Measurements from ENCODE around the gene PPM1E. TPM values are rescaled to one million over a fixed set of nuclear protein-coding genes. Genes with fewer than 3 reads are reported as not detected.

The PPM1E gene
- total and polyA plus RNA-seq, 7 experiments from 2014 or later: 0.07 TPM; not detected in 6

DNA sequence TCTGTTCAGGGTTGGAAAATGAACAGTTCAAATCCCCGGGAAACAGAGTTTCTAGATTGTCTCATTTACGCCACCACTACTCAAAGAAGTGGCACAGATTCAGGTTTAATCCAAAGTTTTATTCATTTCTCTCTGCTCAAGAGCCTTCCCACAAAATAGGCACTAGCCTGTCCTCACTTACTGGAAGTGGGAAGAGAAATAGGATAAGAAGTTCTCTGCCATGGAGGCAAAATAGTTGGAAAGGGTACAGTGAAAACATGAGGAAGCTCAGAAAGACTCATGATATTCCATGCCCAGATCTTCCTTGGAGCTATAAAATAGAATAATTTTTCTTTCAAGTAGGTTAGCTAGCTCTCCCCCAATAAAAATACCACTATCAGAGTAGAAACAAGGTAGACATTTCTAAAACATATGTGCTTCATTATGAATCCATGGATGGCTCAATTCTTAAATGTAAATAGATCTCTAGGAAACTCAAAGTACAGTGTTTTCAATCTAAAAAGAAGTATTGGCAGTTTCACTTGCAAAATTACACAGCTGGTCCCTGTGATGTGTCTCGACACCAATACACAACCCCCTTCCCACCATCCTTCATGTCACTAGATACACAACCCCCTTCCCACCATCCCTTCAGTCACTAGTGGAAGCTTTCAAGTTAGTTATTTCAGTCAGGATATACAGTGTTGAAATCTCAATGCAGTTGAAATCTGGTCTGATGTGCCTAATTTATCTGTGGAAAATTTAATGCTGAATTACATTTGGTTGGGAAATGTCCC, 225.2 kb downstream of the PPM1E start:
- H3K4me3 Mint-ChIP-seq: no peak overlapping the region

DNA sequence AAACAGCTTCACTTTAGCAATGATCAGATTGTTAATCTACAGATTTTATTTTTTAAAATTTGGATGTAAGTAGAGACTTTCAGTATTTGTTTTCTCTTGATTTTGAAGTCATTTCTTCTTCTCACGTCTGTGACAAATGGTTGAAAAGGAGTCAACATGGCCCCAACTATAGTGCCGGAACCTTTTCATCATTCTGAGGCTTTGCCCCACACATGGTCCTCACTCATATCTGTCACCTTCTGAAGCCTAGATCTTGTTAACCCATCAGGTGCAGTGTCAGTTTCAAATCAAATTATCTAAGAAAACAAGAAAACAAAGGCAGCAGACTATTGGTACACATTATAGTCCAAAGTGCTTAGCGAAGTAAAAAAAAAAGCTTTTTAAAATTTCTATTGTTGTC, 227.0 kb downstream of the PPM1E start:
- ChIA-PET POLR2A (interaction anchor here (0.6 kb wide), 2 partner anchors 59 to 341 kb away, joined by 4 to 8 read pairs; no protein-coding TSS in a partner anchor), CTCF (no interaction called here)
- Mint-ChIP-seq H3K4me3 (no peak overlapping the region), H3K27me3 (no peaks in the 10 kb centered on the region), H3K4me1 (no peaks in the 10 kb centered on the region), H3K27ac (no peak overlapping the region), H3K36me3 (peaks cover 0 to 8% (median 1%) of the 10 kb centered on the region in 5 donors), H3K9me3 (no peaks in the 10 kb centered on the region)
- Histone ChIP-seq H3K36me3 (ENCODE audit: control insufficient read depth in 2 of 3, insufficient read depth in 3 of 3, low read length in 3 of 3) (no peaks in the 10 kb centered on the region), H3K4me1 (ENCODE audit: control insufficient read depth in 2 of 2, insufficient read depth in 2 of 2, low read length in 2 of 2) (no peaks in the 10 kb centered on the region), H3K27me3 (ENCODE audit: control insufficient read depth in 2 of 2, insufficient read depth in 2 of 2, low read length in 2 of 2) (no peaks in the 10 kb centered on the region), H3K27ac (ENCODE audit: low read depth, low read length) (no peak overlapping the region), H3K9me3 (ENCODE audit: control insufficient read depth in 2 of 3, low read length in 3 of 3) (no peaks in the 10 kb centered on the region), H3K4me3 (ENCODE audit: low read length) (no peak overlapping the region)
- intact Hi-C loops (cut with micrococcal nuclease): no loop called here
- no peak for ATAC-seq
- DNase-seq: no peak

More for the DNA sequence above, 225.2 kb downstream of the PPM1E start:
- Histone ChIP-seq H3K4me3 (ENCODE audit: low read length) (no peak overlapping the region), H3K4me1 (ENCODE audit: control insufficient read depth in 2 of 2, insufficient read depth in 2 of 2, low read length in 2 of 2) (no peaks in the 10 kb centered on the region), H3K9me3 (ENCODE audit: control insufficient read depth in 2 of 3, low read length in 3 of 3) (no peaks in the 10 kb centered on the region), H3K36me3 (ENCODE audit: control insufficient read depth in 2 of 3, insufficient read depth in 3 of 3, low read length in 3 of 3) (no peaks in the 10 kb centered on the region), H3K27ac (ENCODE audit: low read depth, low read length) (no peak overlapping the region), H3K27me3 (ENCODE audit: control insufficient read depth in 2 of 2, insufficient read depth in 2 of 2, low read length in 2 of 2) (no peaks in the 10 kb centered on the region)
- intact Hi-C loops (cut with micrococcal nuclease): no loop called here
- ChIA-PET POLR2A (no interaction called here), CTCF (no interaction called here)
- H3K9me3 Mint-ChIP-seq: no peaks in the 10 kb centered on the region
- no peak for ATAC-seq
- H3K36me3 Mint-ChIP-seq: peaks cover 0 to under 1% (median 0%) of the 10 kb centered on the region in 5 donors
- H3K27me3 Mint-ChIP-seq: no peaks in the 10 kb centered on the region
- peaks cover 0 to 1% (median 0%) of the 10 kb centered on the region in 7 donors for H3K4me1 Mint-ChIP-seq
- no peak overlapping the region for H3K27ac Mint-ChIP-seq
- DNase-seq: no peak

DNA sequence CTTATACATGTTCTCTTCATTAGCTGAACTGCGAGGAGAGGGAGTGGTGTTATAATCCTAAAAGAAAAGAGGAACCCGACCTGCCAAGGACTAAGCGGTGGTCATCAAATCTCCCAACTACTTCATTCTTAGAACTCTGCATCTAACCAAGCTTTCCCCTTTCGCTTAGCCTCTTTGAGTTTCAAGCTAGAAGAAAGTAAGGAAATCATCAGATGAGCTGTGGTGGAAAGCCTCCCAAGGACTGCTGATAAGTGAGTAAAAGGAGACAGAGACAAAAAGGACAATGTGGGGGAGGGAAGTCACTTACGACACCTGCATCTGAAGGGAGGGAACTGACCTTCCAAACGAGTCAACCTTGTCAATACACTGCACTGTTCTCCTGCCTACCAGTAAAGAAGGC, 229.7 kb downstream of the PPM1E start:
- no peaks in the 10 kb centered on the region for H3K27me3 Mint-ChIP-seq
- no peak overlapping the region for H3K4me3 ChIP-seq (ENCODE audit: low read length)
- no peak for DNase-seq
- no peak overlapping the region for H3K27ac ChIP-seq (ENCODE audit: low read depth, low read length)
- no peaks in the 10 kb centered on the region for H3K9me3 ChIP-seq (ENCODE audit: control insufficient read depth in 2 of 3, low read length in 3 of 3)
- H3K4me1 ChIP-seq (ENCODE audit: control insufficient read depth in 2 of 2, insufficient read depth in 2 of 2, low read length in 2 of 2): no peaks in the 10 kb centered on the region
- H3K4me3 Mint-ChIP-seq: no peak overlapping the region
- intact Hi-C loops (cut with micrococcal nuclease): no loop called here
- ChIA-PET CTCF (no interaction called here), POLR2A (no interaction called here)
- no peaks in the 10 kb centered on the region for H3K4me1 Mint-ChIP-seq
- no peak overlapping the region for H3K27ac Mint-ChIP-seq
- no peaks in the 10 kb centered on the region for H3K27me3 ChIP-seq (ENCODE audit: control insufficient read depth in 2 of 2, insufficient read depth in 2 of 2, low read length in 2 of 2)
- peaks cover 0 to 21% (median 1%) of the 10 kb centered on the region in 5 donors for H3K36me3 Mint-ChIP-seq
- H3K36me3 ChIP-seq (ENCODE audit: control insufficient read depth in 2 of 3, insufficient read depth in 3 of 3, low read length in 3 of 3): no peaks in the 10 kb centered on the region
- H3K9me3 Mint-ChIP-seq: no peaks in the 10 kb centered on the region
- ATAC-seq: no peak

DNA sequence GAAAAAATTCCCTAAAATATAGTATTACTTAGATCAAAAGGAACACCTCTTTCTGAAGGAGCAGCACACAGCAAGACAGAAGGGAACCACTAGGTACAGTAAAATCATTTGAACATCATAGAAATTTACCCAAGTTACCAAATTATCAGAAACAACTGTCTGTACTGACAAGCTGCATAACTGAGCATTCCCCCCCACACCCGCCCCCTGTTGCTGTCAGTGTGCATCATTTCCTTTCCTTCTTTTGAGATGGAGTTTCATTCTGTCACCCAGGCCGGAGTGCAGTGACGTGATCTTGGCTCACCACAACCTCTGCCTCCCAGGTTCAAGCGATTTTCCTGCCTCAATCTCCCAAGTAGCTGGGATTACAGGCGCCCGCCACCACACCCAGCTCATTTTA, 230.3 kb downstream of the PPM1E start:
- Mint-ChIP-seq H3K4me3 (no peak overlapping the region), H3K27ac (no peak overlapping the region), H3K27me3 (no peaks in the 10 kb centered on the region), H3K36me3 (peaks cover 0 to 21% (median 1%) of the 10 kb centered on the region in 5 donors), H3K4me1 (no peaks in the 10 kb centered on the region), H3K9me3 (no peaks in the 10 kb centered on the region)
- CTCF ChIA-PET: no interaction called here
- ATAC-seq (no peak), DNase-seq (no peak)
- POLR2A ChIA-PET: no interaction called here
- Histone ChIP-seq H3K4me3 (ENCODE audit: low read length) (no peak overlapping the region), H3K36me3 (ENCODE audit: control insufficient read depth in 2 of 3, insufficient read depth in 3 of 3, low read length in 3 of 3) (no peaks in the 10 kb centered on the region), H3K27ac (ENCODE audit: low read depth, low read length) (no peak overlapping the region), H3K27me3 (ENCODE audit: control insufficient read depth in 2 of 2, insufficient read depth in 2 of 2, low read length in 2 of 2) (no peaks in the 10 kb centered on the region), H3K9me3 (ENCODE audit: control insufficient read depth in 2 of 3, low read length in 3 of 3) (no peaks in the 10 kb centered on the region), H3K4me1 (ENCODE audit: control insufficient read depth in 2 of 2, insufficient read depth in 2 of 2, low read length in 2 of 2) (no peaks in the 10 kb centered on the region)
- intact Hi-C loops (cut with micrococcal nuclease): no loop called here

DNA sequence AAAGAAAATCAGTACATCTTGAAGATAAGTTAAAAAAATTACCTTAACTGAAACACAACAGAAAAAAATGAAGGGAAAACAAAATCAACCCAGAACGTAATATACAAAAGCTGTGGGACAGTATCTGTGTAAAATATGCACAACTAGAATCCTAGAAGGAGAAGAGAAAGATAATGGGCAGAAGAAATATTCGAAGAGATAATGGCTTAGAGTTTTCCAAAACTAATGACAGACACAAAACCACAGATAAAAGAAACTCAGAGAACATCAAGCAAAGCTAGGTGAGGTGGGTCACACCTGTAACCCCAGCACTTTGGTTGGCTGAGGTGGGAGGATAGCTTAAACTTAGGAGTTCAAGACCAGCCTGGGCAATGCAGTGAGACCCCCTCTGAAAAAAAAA, 234.0 kb downstream of the PPM1E start:
- no peak for ATAC-seq
- no peak for DNase-seq
- Histone ChIP-seq H3K9me3 (ENCODE audit: control insufficient read depth in 2 of 3, low read length in 3 of 3) (no peaks in the 10 kb centered on the region), H3K27ac (ENCODE audit: low read depth, low read length) (no peak overlapping the region), H3K27me3 (ENCODE audit: control insufficient read depth in 2 of 2, insufficient read depth in 2 of 2, low read length in 2 of 2) (no peaks in the 10 kb centered on the region), H3K4me1 (ENCODE audit: control insufficient read depth in 2 of 2, insufficient read depth in 2 of 2, low read length in 2 of 2) (no peaks in the 10 kb centered on the region), H3K36me3 (ENCODE audit: control insufficient read depth in 2 of 3, insufficient read depth in 3 of 3, low read length in 3 of 3) (no peaks in the 10 kb centered on the region), H3K4me3 (ENCODE audit: low read length) (no peak overlapping the region)
- intact Hi-C loops (cut with micrococcal nuclease): no loop called here
- no peak overlapping the region for H3K4me3 Mint-ChIP-seq
- H3K9me3 Mint-ChIP-seq: no peaks in the 10 kb centered on the region
- CTCF ChIA-PET: no interaction called here
- H3K36me3 Mint-ChIP-seq: peaks cover 0 to 35% (median 5%) of the 10 kb centered on the region in 5 donors
- H3K27me3 Mint-ChIP-seq: no peaks in the 10 kb centered on the region
- peak overlapping the region in 1 of 9 donors; percentile 86 for H3K27ac Mint-ChIP-seq
- peaks cover 0 to 7% (median 0%) of the 10 kb centered on the region in 7 donors for H3K4me1 Mint-ChIP-seq
- POLR2A ChIA-PET: no interaction called here

DNA sequence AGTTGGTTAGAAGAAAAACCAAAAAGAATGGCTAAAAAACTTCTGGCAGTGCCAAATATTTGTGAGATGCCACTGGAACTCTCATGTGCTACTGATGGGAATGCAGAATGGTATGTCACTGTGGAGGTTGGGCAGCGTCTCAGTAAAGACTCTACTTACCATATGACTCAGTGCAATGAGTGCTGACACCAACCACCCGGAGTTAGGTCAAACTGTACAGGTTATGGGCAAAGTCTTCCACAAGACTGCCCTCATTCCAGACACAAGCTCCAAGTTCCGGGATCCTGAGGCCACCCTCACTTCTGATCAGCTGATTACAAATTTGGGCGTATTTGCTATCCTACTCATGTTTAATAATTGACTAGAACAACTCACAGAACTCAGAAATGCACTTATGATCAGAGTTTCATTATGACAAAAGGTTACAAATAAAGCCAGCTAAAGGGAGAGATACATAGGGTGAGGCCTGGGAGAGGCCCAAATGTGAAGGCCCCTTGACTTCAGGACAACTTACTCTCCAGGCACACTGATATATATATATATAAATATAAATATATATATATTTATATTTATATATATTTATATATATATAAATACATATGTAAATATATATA, 236.2 kb downstream of the PPM1E start:
- DNase-seq (no peak), ATAC-seq (no peak)
- ChIA-PET POLR2A (no interaction called here), CTCF (no interaction called here)
- H3K36me3 ChIP-seq (ENCODE audit: control insufficient read depth in 2 of 3, insufficient read depth in 3 of 3, low read length in 3 of 3): no peaks in the 10 kb centered on the region
- H3K4me1 ChIP-seq (ENCODE audit: control insufficient read depth in 2 of 2, insufficient read depth in 2 of 2, low read length in 2 of 2): no peaks in the 10 kb centered on the region
- H3K9me3 Mint-ChIP-seq: no peaks in the 10 kb centered on the region
- H3K27ac Mint-ChIP-seq: no peak overlapping the region
- peaks cover 0 to 7% (median 0%) of the 10 kb centered on the region in 7 donors for H3K4me1 Mint-ChIP-seq
- H3K9me3 ChIP-seq (ENCODE audit: control insufficient read depth in 2 of 3, low read length in 3 of 3): no peaks in the 10 kb centered on the region
- no peaks in the 10 kb centered on the region for H3K27me3 ChIP-seq (ENCODE audit: control insufficient read depth in 2 of 2, insufficient read depth in 2 of 2, low read length in 2 of 2)
- H3K27ac ChIP-seq (ENCODE audit: low read depth, low read length): no peak overlapping the region
- H3K27me3 Mint-ChIP-seq: no peaks in the 10 kb centered on the region
- H3K4me3 Mint-ChIP-seq: no peak overlapping the region
- intact Hi-C loops (cut with micrococcal nuclease): no loop called here
- H3K4me3 ChIP-seq (ENCODE audit: low read length): no peak overlapping the region
- peaks cover 0 to 36% (median 5%) of the 10 kb centered on the region in 5 donors for H3K36me3 Mint-ChIP-seq

DNA sequence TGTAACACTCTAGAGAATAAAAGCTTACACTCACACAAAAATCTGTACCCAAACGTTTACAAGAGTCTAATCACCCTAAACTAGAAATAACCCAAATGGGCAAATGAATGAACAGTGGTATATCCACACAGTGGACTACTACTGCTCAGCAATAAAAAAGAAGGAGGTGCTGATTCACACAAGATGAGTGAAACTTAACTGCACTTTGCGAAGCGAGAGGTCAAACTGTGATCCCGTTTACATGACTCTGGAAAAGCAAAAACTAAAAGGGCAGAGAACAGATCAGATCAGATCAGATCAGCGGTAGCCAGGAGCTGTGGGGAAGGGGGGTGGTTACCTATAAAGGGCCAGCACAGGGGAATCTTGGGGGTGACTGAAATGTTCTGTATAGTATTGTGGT, 237.7 kb downstream of the PPM1E start:
- Histone ChIP-seq H3K4me3 (ENCODE audit: low read length) (no peak overlapping the region), H3K9me3 (ENCODE audit: control insufficient read depth in 2 of 3, low read length in 3 of 3) (no peaks in the 10 kb centered on the region), H3K36me3 (ENCODE audit: control insufficient read depth in 2 of 3, insufficient read depth in 3 of 3, low read length in 3 of 3) (peaks cover 0 to 10% (median 0%) of the 10 kb centered on the region in 3 experiments), H3K27me3 (ENCODE audit: control insufficient read depth in 2 of 2, insufficient read depth in 2 of 2, low read length in 2 of 2) (no peaks in the 10 kb centered on the region), H3K27ac (ENCODE audit: low read depth, low read length) (no peak overlapping the region), H3K4me1 (ENCODE audit: control insufficient read depth in 2 of 2, insufficient read depth in 2 of 2, low read length in 2 of 2) (no peaks in the 10 kb centered on the region)
- ChIA-PET POLR2A (no interaction called here), CTCF (interaction anchor here (0.5 to 1.0 kb wide), 2 partner anchors 12 to 171 kb away, joined by 3 to 5 read pairs; no protein-coding TSS in a partner anchor)
- Mint-ChIP-seq H3K4me1 (peaks cover 0 to 7% (median 0%) of the 10 kb centered on the region in 7 donors), H3K36me3 (peaks cover 5 to 34% (median 11%) of the 10 kb centered on the region in 5 donors), H3K4me3 (no peak overlapping the region), H3K9me3 (no peaks in the 10 kb centered on the region), H3K27me3 (no peaks in the 10 kb centered on the region), H3K27ac (peak overlapping the region in 1 of 9 donors; percentile 45)
- ATAC-seq (no peak), DNase-seq (no peak)
- intact Hi-C loops (cut with micrococcal nuclease): no loop called here
